ENCODE results near the gene NTRK2.

Gene NTRK2

DNA sequence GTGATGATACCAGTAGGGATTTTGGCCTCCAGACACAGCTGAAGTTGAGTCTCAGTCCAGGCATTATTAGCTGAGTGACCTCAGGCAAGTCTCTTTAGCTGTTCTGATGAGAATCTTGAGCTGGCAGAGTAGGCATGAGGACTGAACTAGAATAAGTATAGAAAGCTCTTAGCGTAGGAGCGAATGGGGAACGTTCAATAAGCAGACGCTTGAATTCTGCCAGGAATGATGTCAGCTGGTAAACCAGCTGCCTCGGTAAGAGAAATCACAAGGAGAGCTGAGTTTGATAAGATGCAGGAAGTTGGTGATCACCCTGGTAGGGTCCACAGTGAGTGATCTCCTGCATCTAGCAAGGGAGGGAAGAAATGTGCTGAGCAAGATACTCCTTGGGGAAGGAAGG, 280.4 kb downstream of the NTRK2 start:
- no peak for DNase-seq

DNA sequence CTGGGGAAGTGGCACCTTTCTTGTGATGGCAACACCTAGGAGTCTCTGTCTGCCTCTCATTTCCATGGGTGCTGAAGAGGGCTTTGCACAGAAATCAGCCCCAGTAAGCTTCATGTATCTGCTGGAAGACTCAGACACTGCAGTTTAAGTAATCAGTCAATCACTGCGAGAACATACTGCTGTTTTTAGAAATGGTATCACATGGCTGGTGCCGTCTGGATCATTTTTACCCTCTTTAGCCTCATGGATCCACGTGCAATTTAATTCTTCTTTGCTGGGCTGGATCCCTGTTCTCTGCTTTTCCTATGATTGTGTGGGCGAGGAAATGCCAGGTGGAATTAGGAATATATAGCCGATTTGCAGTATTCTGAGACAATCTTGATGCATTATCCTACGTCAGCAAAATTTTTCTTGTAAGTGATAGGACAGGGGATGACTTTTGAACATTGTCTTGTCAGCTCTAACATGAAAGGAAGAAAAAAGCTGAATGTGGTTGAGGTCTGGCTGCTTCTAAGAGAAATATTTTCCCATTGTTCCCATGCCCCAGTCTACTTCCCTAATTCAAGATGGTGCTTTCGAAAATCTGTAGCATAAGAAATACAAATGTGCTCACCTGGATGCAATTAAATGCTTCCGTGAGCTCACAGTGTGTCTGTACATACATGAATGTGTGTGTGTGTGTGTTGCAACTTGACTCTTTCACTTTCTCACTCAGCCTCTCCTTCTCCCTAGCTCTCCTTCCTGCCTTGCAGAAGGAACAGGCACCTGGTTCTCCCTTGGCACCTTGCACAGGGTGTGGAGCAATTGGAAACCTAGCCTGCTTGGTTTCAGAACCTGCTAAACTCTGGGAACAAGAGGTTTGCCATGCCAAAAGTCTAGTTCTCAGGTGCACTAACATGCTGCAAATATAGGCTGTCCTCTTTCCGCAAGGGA, 281.6 kb downstream of the NTRK2 start:
- no peak for DNase-seq

- DNase-seq, result no peak
Measured at GRCh38 chr9:84953252-84953773, 283.8 kb downstream of the NTRK2 start.

- DNase-seq, result peak; percentile 1 to 2
Measured at GRCh38 chr9:84953797-84954705, 284.5 kb downstream of the NTRK2 start.

GRCh38 chr9:84955155-84955554, 285.6 kb downstream of the NTRK2 start:
- no peak for DNase-seq

- no peak for DNase-seq
Measured at GRCh38 chr9:84955971-84956370, 286.4 kb downstream of the NTRK2 start.

DNA sequence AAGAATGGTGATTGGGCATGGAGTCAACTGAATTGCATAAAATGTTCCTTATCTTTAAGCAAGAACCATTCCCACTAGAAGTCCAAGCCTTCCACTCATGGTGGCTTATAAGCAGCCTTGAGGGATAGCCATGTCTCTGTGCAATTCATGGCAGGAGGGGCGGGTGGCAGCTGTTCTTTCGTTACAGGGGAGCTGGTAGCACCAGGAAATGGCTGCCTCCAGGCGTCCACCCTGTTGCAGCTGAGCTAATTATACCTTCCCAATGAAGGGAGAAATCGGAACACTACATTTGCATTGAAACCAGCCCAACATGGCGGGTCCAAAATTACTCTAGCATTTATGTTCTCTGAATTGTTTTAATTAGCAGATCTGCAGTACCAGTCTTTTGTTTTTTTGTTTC, 289.8 kb downstream of the NTRK2 start:
- DNase-seq, result no peak

GRCh38 chr9:84966876-84967830, 297.6 kb downstream of the NTRK2 start:
- DNase-seq, result no peak

GRCh38 chr9:84969084-84969483, 299.6 kb downstream of the NTRK2 start:
- no peak for DNase-seq

DNA sequence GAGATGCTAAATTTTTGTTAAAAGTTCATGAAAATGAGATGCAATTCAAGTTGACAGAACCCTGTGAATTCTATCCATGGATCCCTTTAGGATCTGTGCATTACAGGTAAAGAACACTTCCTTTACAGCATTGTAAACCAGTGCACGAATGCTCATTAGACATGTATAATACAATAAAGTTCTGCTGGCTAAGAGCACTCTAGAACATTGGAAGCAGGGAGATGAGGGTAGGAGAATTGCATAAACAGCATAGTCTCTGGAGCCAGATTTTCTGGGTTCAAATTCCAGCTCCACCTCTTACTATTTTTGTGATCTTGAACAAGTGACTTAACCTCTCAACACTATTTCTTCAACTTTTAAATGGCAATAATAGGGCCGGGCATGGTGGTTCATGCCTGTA, 300.2 kb downstream of the NTRK2 start:
- no peak for DNase-seq

GRCh38 chr9:84970432-84970831, 300.9 kb downstream of the NTRK2 start:
- no peak for DNase-seq

GRCh38 chr9:84971571-84971970, 302.0 kb downstream of the NTRK2 start:
- DNase-seq, result no peak

GRCh38 chr9:84974258-84974657, 304.7 kb downstream of the NTRK2 start:
- no peak for DNase-seq

DNA sequence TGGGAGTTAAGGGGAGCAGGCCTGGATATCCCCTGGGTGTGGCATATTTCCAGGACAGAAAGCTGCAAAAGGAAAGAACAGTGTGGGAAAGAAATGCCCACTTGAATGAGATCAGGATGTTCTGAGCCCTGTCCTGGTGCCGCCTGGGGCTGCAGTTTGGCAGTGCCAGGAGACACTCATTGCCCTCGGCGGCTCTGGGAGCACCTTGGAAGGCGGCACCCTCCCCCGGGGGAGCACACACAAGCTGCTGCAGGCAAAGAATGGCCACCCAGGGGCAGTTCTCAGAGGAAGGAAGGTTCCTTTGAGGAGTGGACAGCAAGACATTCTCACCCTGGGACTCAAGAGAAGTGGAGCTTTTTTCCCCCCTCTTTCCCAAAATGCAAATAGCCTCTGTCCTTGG, 305.3 kb downstream of the NTRK2 start:
- no peak for DNase-seq

GRCh38 chr9:84975926-84976325, 306.4 kb downstream of the NTRK2 start:
- no peak for DNase-seq

DNA sequence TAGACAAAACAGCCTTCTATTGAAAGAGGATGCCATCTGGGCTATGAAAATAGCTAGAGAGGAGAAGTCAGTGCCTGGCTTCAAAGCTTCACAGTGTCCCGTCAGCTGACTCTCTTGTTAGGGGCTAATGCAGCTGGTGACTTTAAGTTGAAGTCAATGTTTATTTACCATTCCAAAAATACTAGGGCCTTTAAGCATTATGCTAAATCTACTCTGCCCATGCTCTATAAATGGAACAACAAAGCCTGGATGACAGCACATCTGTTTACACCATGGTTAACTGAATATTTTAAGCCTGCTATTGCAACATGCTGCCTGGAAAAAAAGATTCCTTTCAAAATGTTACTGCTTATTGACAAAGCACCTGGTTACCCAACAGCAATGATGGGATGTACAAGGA, 309.1 kb downstream of the NTRK2 start:
- no peak for DNase-seq

- no peak for DNase-seq
Measured at GRCh38 chr9:84983749-84984148, 314.2 kb downstream of the NTRK2 start.

GRCh38 chr9:84988621-84989020, 319.1 kb downstream of the NTRK2 start:
- DNase-seq, result no peak

DNA sequence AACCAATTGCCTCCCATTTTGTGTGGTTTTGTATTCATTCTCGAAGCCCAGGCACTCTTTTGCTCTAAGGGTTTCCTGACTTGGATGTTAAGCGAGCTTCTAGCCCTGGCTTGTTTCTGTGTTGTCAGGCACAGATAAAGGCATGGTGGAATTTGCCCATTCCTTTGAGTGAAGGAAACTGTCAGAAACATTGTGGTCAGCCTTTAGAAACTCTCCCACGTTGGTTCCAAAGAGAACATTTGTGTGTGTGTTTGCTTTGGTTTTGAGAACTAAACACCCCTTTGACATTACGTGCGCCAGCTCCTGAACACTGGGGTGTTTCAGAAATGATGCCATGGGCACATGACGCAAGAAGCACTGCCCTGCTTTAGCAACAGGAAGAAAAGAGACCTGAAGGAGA, 320.9 kb downstream of the NTRK2 start:
- DNase-seq, result no peak

DNA sequence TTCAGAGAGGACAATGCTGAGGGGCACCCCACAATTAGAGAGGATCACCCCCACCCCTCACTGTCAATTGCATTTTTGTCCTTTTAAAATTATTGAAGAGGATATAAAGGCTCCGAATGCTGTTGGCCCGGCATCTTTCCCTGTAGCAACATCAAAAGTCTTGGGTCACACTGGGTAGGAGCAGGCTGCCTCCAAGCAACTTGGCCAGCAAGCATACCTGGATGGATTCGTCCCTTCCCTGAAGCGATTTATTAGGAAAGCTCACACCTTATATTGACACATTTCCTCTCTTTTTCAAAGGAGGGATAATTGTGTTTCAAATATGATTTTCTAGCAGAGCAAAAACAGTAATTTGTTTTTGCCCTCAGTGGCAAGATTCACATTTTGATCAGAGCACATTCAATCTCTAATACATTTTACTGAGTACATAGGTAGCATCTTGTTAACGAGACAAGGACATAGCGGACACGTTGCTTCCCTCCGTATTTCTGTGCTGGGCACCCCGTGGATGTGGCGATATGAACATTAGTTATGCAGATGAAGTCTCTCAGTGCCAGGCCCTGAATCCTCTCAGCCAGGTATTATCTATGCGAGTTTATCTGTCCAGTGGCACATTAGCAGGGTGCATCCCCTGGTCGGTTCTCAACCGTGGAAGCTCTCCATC, 321.5 kb downstream of the NTRK2 start:
- DNase-seq, result no peak

GRCh38 chr9:84991514-84991870, 322.0 kb downstream of the NTRK2 start:
- DNase-seq, result no peak

GRCh38 chr9:84992381-84992780, 322.9 kb downstream of the NTRK2 start:
- DNase-seq, result no peak
